Hepatocyte (in vitro differentiated cells): Measurements from ENCODE around the gene SLC43A2. TPM values are rescaled to one million over a fixed set of nuclear protein-coding genes. Genes with fewer than 3 reads are reported as not detected.

Source experiments
- DNase-seq: peaks from one replicate; pipeline ENCODE4 v3.0.0-alpha.2; 2016; ENCODE audit warnings: low spot score
- H2AFZ ChIP-seq: fragments of 200-600 bp; sonication (generic); 2 replicates; pipeline ENCODE4 v1.6.0; 2016; ENCODE audit warnings: antibody characterized with exemption, mild to moderate bottlenecking
- H3K27ac ChIP-seq: fragments of 200-600 bp; sonication (generic); 2 replicates; pipeline ENCODE4 v1.5.1; 2016; ENCODE audit warnings: mild to moderate bottlenecking
- H3K27me3 ChIP-seq: fragments of 200-600 bp; sonication (generic); 2 replicates; pipeline ENCODE4 v1.6.1; 2016
- H3K36me3 ChIP-seq: fragments of 200-600 bp; sonication (generic); replicated peaks from 2 replicates; pipeline ENCODE4 v1.5.1; 2016; ENCODE audit warnings: low read depth; ENCODE audit not compliant: insufficient read depth
- H3K4me1 ChIP-seq: fragments of 200-600 bp; sonication (generic); 2 replicates; pipeline ENCODE4 v1.5.1; 2016; ENCODE audit warnings: mild to moderate bottlenecking, moderate library complexity; ENCODE audit not compliant: insufficient read depth
- H3K4me2 ChIP-seq: fragments of 200-600 bp; sonication (generic); 2 replicates; pipeline ENCODE4 v1.6.0; 2016
- H3K4me3 ChIP-seq: fragments of 200-600 bp; sonication (generic); 2 replicates; pipeline ENCODE4 v1.5.1; 2016; ENCODE audit warnings: mild to moderate bottlenecking
- H3K79me2 ChIP-seq: fragments of 200-600 bp; sonication (generic); 2 replicates; pipeline ENCODE4 v1.6.0; 2017; ENCODE audit warnings: mild to moderate bottlenecking
- H3K9me2 ChIP-seq: fragments of 200-600 bp; sonication (generic); replicated peaks from 2 replicates; pipeline ENCODE4 v1.6.0; 2017; ENCODE audit warnings: mild to moderate bottlenecking; ENCODE audit not compliant: insufficient read depth
- H3K9me3 ChIP-seq: fragments of 200-600 bp; sonication (generic); 2 replicates; pipeline ENCODE4 v1.5.1; 2016; ENCODE audit warnings: low read depth, mild to moderate bottlenecking
- H4K20me1 ChIP-seq: fragments of 200-600 bp; sonication (generic); 2 replicates; pipeline ENCODE4 v1.6.0; 2016; ENCODE audit warnings: mild to moderate bottlenecking; ENCODE audit not compliant: insufficient read depth, poor library complexity, severe bottlenecking
- EZH2 ChIP-seq: fragments of 200-600 bp; sonication (generic); IDR thresholded peaks from 2 replicates; pipeline ENCODE4 v1.6.1; 2016; ENCODE audit warnings: antibody characterized with exemption, mild to moderate bottlenecking, borderline replicate concordance
- EZH2phosphoT487 ChIP-seq: fragments of 200-600 bp; sonication (generic); IDR thresholded peaks from one replicate; pipeline ENCODE4 v1.6.1; 2018; ENCODE audit warnings: antibody characterized with exemption, mild to moderate bottlenecking, low read depth, moderate library complexity; ENCODE audit not compliant: unreplicated experiment, severe bottlenecking
- WGBS: methylation state at CpG from one replicate; pipeline ENCODE4 v1.1.6; 2016; ENCODE audit warnings: low lambda C conversion rate; ENCODE audit errors: missing lambda C conversion rate; 5-methylcytosine and 5-hydroxymethylcytosine counted together
- polyA plus RNA-seq: library from polyadenylated mRNA; unstranded; fragments of >200 nt; fragmentation: Nextera tagmentation; extraction: Ambion mirVana; gene quantifications from 2 replicates; pipeline ENCODE4 v1.2.1, GENCODE V29; 2016
- total RNA-seq: library from RNA; depleted of rRNA; stranded (reverse); fragments of >200 nt; gene quantifications from 2 replicates; pipeline ENCODE4 v1.2.3, GENCODE V29; 2014
- TF ChIP-seq, protein P1 (sequence below): fragments of 200-600 bp; sonication (generic); IDR thresholded peaks from 2 replicates; pipeline ENCODE4 v1.5.1; 2016; ENCODE audit warnings: antibody characterized with exemption, mild to moderate bottlenecking; ENCODE audit not compliant: poor library complexity

Gene SLC43A2
- total and polyA plus RNA-seq, 2 experiments from 2014 or later: 6.0 to 10.2 TPM

DNA sequence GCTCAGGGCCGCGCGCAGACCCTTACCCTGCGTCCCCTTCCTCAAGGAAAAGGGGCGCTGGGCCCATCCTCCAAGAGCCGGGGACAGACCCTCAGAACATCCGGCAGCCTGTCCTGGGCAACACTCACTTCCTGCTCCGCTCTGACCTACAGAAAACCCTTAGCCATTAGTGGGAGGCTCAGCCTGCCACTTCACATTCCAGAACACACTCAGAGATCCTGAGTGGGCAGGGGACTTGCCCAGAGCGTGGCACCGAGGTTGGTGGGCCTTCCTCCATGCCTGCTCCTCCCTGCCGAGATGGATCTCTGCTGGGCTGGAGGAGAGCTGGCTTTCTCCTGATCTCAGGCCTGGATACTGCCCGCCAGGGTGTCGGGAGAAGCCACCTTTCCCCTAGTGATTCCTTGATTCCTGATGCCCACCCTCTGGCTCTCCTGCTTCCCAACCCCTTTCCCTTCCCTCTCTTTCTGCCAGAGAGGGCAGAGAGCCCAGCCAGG is 15.4 kb upstream of the SLC43A2 start:
- WGBS: 68% methylated on average over 9 of the region's 13 CpGs
- Histone ChIP-seq H3K4me3 (no peak overlapping the region), H3K4me1 (peaks cover 16% of the 10 kb centered on the region), H3K27ac (no peak overlapping the region), H3K79me2 (no peaks in the 10 kb centered on the region), H3K9me2 (no peaks in the 10 kb centered on the region), H3K9me3 (no peaks in the 10 kb centered on the region), H4K20me1 (no peaks in the 10 kb centered on the region), H3K27me3 (no peaks in the 10 kb centered on the region), H3K4me2 (peak overlapping the region; percentile 91), H3K36me3 (no peaks in the 10 kb centered on the region), H2AFZ (no peak overlapping the region)
- TF ChIP-seq EZH2phosphoT487: no peak
- TF ChIP-seq EZH2: no peak
- TF ChIP-seq, protein P1, sequence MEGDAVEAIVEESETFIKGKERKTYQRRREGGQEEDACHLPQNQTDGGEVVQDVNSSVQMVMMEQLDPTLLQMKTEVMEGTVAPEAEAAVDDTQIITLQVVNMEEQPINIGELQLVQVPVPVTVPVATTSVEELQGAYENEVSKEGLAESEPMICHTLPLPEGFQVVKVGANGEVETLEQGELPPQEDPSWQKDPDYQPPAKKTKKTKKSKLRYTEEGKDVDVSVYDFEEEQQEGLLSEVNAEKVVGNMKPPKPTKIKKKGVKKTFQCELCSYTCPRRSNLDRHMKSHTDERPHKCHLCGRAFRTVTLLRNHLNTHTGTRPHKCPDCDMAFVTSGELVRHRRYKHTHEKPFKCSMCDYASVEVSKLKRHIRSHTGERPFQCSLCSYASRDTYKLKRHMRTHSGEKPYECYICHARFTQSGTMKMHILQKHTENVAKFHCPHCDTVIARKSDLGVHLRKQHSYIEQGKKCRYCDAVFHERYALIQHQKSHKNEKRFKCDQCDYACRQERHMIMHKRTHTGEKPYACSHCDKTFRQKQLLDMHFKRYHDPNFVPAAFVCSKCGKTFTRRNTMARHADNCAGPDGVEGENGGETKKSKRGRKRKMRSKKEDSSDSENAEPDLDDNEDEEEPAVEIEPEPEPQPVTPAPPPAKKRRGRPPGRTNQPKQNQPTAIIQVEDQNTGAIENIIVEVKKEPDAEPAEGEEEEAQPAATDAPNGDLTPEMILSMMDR: no peak
- no peak for DNase-seq

DNA sequence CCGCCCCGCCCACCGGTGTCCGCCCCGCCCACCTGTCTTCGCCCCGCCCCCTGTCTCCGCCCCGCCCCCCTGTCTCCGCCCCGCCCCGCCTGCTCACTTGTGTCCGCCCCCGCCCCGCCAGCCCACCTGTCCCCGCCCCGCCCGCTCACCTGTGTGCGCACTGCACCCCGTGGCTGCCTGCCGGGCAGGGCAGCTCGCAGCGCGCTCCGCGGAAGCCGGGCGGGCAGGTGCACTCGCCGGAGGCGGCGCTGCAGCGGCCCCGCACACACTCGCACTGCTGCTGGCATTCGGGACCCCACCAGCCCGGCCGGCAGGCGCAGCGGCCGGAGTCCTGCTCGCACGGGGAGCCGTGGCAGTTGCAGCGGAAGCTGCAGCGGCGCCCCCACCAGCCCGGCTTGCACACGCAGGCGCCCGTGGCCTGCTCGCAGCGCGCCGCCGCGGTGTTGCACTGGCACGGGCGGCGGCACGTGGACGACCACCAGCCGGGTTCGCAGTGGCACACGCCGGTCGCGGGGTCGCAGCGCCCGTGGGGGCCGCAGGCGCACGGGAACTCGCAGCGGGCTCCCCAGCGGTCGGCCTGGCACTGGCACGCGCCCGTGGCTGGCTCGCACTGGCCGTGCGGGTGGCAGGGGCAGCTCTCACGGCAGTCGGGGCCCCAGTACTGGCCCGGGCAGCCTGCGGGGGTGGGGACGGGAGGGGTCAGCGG is 14.8 kb upstream of the SLC43A2 start:
- H3K4me2 ChIP-seq: peak overlapping the region; percentile 91
- H2AFZ ChIP-seq: no peak overlapping the region
- no peaks in the 10 kb centered on the region for H3K9me3 ChIP-seq
- H3K27me3 ChIP-seq: no peaks in the 10 kb centered on the region
- no peak overlapping the region for H3K27ac ChIP-seq
- no peak for TF ChIP-seq EZH2
- TF ChIP-seq, protein P1: peak; percentile 27
- no peak for TF ChIP-seq EZH2phosphoT487
- H3K36me3 ChIP-seq: no peaks in the 10 kb centered on the region
- H3K4me1 ChIP-seq: peaks cover 13% of the 10 kb centered on the region
- no peaks in the 10 kb centered on the region for H3K79me2 ChIP-seq
- H4K20me1 ChIP-seq: no peaks in the 10 kb centered on the region
- H3K9me2 ChIP-seq: no peaks in the 10 kb centered on the region
- DNase-seq: peak; percentile 92
- peak overlapping the region; percentile 36 for H3K4me3 ChIP-seq
- 3% methylated on average over 67 of the region's 90 CpGs for WGBS

DNA sequence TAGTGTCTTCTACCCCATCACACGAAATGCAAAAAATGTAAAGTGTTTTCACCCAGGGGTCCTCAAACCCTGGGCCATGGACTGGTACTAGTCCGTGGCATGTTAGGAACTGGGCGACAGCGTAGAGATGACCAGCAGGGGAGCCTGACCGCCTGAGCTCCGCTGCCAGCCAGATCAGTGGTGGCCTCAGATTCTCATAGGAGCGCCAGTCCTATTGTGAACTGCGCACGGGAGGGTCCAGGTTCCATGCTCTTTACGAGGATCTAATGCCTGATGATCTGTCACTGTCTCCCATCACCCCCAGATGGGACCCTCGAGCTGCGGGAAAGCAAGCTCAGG is 12.4 kb upstream of the SLC43A2 start:
- no peaks in the 10 kb centered on the region for H3K9me2 ChIP-seq
- H4K20me1 ChIP-seq: no peaks in the 10 kb centered on the region
- no peak overlapping the region for H3K27ac ChIP-seq
- no peak for TF ChIP-seq EZH2
- TF ChIP-seq, protein P1: no peak
- no peak for TF ChIP-seq EZH2phosphoT487
- no peaks in the 10 kb centered on the region for H3K36me3 ChIP-seq
- no peak overlapping the region for H2AFZ ChIP-seq
- no peaks in the 10 kb centered on the region for H3K27me3 ChIP-seq
- H3K4me2 ChIP-seq: no peak overlapping the region
- peaks cover 11% of the 10 kb centered on the region for H3K4me1 ChIP-seq
- DNase-seq: no peak
- H3K4me3 ChIP-seq: no peak overlapping the region
- WGBS: 80% methylated on average over 12 of the region's 12 CpGs
- H3K9me3 ChIP-seq: no peaks in the 10 kb centered on the region
- H3K79me2 ChIP-seq: no peaks in the 10 kb centered on the region
